Stimulated activated effector memory CD8-positive, alpha-beta T cell treated with anti-CD3 and anti-CD28 coated beads, Interleukin-12 subunit alpha, Interleukin-12 subunit beta, amount 100 ng/mL, for 72 hours (primary cell): ENCODE measurements around the gene DPP4.
"Not testable (repeated sequence)": the region's sequence is repeated elsewhere in the genome, so short reads cannot be mapped to it uniquely, and the experiment has no call there.

ENCODE experiments used
- ATAC-seq: fragments of 150-1000 bp; cut with Tn5 transposase; 2 replicates; pipeline ENCODE4 v1.10.0; 2021
- DNase-seq, 2 donors: peaks; one replicate each; pipeline ENCODE4 v3.0.0; 2021 to 2022; ENCODE audit warnings: low spot score in 2 of 2
- H3K27ac Mint-ChIP-seq: one replicate; pipeline ENCODE4 v1.8.0; 2022; ENCODE audit warnings: mild to moderate bottlenecking, mixed read lengths
- H3K36me3 Mint-ChIP-seq: one replicate; pipeline ENCODE4 v1.8.0; 2022; ENCODE audit warnings: mild to moderate bottlenecking, mixed read lengths
- H3K4me1 Mint-ChIP-seq: one replicate; pipeline ENCODE4 v1.8.0; 2022; ENCODE audit warnings: mixed read lengths
- H3K4me3 Mint-ChIP-seq: one replicate; pipeline ENCODE4 v1.8.0; 2022; ENCODE audit warnings: mild to moderate bottlenecking, mixed read lengths
- H3K9me3 Mint-ChIP-seq: one replicate; pipeline ENCODE4 v1.8.0; 2022; ENCODE audit warnings: mixed read lengths

DPP4 gene

GRCh38 chr2:161961061-161961460 is 113.0 kb downstream of the DPP4 start:
- peaks cover 69% of the 10 kb centered on the region for H3K36me3 Mint-ChIP-seq
- peak overlapping the region; percentile 4 for H3K27ac Mint-ChIP-seq
- H3K9me3 Mint-ChIP-seq = peaks cover 2% of the 10 kb centered on the region
- peaks cover 40% of the 10 kb centered on the region for H3K4me1 Mint-ChIP-seq
- DNase-seq = no peak
- no peak for ATAC-seq
- no peak overlapping the region for H3K4me3 Mint-ChIP-seq

- Mint-ChIP-seq H3K27ac (peak overlapping the region; percentile 89), H3K36me3 (peaks cover 71% of the 10 kb centered on the region), H3K4me1 (peaks cover 66% of the 10 kb centered on the region), H3K9me3 (peaks cover 2% of the 10 kb centered on the region), H3K4me3 (peak overlapping the region; percentile 53)
- ATAC-seq (peak; percentile 56), DNase-seq (no peak)
These were observed 117.3 kb downstream of the DPP4 start for GRCh38 chr2:161956738-161957137.

- peak overlapping the region; percentile 89 for H3K27ac Mint-ChIP-seq
- H3K4me1 Mint-ChIP-seq = peaks cover 66% of the 10 kb centered on the region
These were observed 118.8 kb downstream of the DPP4 start for GRCh38 chr2:161955211-161955610.

GRCh38 chr2:161954103-161954502 is 119.9 kb downstream of the DPP4 start:
- Mint-ChIP-seq H3K27ac (peak overlapping the region; percentile 89), H3K4me3 (peak overlapping the region; percentile 23), H3K9me3 (no peaks in the 10 kb centered on the region), H3K4me1 (peaks cover 59% of the 10 kb centered on the region), H3K36me3 (peaks cover 67% of the 10 kb centered on the region)
- ATAC-seq (no peak), DNase-seq (no peak)

More at GRCh38 chr2:161955211-161955610, 118.8 kb downstream of the DPP4 start:
- peak overlapping the region; percentile 23 for H3K4me3 Mint-ChIP-seq
- H3K9me3 Mint-ChIP-seq = no peaks in the 10 kb centered on the region
- no peak for DNase-seq
- ATAC-seq = no peak
- peaks cover 68% of the 10 kb centered on the region for H3K36me3 Mint-ChIP-seq

DNA sequence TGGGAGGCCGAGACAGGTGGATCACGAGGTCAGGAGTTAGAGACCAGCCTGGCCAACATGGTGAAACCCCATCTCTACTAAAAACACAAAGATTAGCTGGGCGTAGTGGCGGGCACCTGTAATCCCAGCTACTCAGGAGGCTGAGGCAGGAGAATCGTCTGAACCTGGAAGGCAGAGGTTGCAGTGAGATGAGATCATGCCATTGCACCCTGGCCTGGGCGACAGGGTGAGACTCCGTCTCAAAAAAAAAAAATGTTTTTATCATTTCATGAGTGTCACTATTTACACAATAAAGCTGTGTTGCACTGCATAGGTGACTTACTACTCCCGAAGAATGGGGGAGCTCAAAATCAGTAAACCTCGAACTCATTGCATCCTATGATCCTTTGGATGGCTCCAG is 120.6 kb downstream of the DPP4 start:
- DNase-seq, H3K9me3 Mint-ChIP-seq, ATAC-seq: not testable (repeated sequence)
- peaks cover 51% of the 10 kb centered on the region for H3K4me1 Mint-ChIP-seq
- H3K36me3 Mint-ChIP-seq = peaks cover 61% of the 10 kb centered on the region
- H3K27ac Mint-ChIP-seq = peak overlapping the region; percentile 89
- H3K4me3 Mint-ChIP-seq = peak overlapping the region; percentile 23

GRCh38 chr2:161952783-161953191 is 121.2 kb downstream of the DPP4 start:
- Mint-ChIP-seq H3K4me3 (peak overlapping the region; percentile 23), H3K27ac (peak overlapping the region; percentile 89), H3K9me3 (no peaks in the 10 kb centered on the region), H3K4me1 (peaks cover 52% of the 10 kb centered on the region), H3K36me3 (peaks cover 63% of the 10 kb centered on the region)
- DNase-seq = no peak
- peak; percentile 90 for ATAC-seq

GRCh38 chr2:161947836-161948235 is 126.2 kb downstream of the DPP4 start:
- Mint-ChIP-seq H3K36me3 (peaks cover 52% of the 10 kb centered on the region), H3K9me3 (no peaks in the 10 kb centered on the region), H3K27ac (peak overlapping the region; percentile 78), H3K4me1 (peaks cover 19% of the 10 kb centered on the region), H3K4me3 (peak overlapping the region; percentile 52)
- ATAC-seq (peak; percentile 29), DNase-seq (no peak)

- Mint-ChIP-seq H3K9me3 (no peaks in the 10 kb centered on the region), H3K36me3 (peaks cover 48% of the 10 kb centered on the region), H3K27ac (peak overlapping the region; percentile 78), H3K4me1 (peaks cover 15% of the 10 kb centered on the region), H3K4me3 (peak overlapping the region; percentile 52)
- DNase-seq = no peak
- no peak for ATAC-seq
These were observed 126.6 kb downstream of the DPP4 start for GRCh38 chr2:161947406-161947805.

DNA sequence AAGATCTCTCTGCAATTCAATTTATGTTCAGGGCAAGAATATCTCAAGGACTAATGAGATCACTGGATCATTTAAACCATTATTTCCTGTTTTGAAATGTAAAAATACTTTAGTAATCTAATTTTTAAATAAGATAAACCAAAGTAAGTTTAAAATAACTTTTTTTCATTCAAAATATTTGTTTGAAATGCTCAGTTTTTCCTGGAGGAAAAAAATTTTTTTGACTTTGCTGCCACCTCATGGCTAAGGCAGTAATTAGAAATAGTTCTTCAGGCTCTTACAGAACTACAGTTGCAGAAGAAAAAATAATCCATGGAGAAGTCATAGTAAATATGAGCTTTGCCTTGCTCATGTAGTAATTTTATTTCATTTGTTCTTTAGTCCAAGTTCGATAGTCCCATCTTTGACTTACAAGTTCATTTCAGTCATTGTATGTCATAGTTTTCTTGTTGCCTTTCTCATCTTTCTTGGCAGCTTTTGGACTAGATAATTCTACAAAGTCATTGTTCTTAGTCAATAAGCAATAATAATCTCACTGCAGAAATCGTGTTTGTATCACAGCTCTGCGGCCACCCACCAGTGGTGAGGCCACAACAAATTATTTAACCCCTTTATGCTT is 127.4 kb downstream of the DPP4 start:
- H3K27ac Mint-ChIP-seq = peak overlapping the region; percentile 29
- ATAC-seq (no peak), DNase-seq (no peak)
- peaks cover 46% of the 10 kb centered on the region for H3K36me3 Mint-ChIP-seq
- H3K9me3 Mint-ChIP-seq = no peaks in the 10 kb centered on the region
- H3K4me3 Mint-ChIP-seq = no peak overlapping the region
- peaks cover 9% of the 10 kb centered on the region for H3K4me1 Mint-ChIP-seq

DNA sequence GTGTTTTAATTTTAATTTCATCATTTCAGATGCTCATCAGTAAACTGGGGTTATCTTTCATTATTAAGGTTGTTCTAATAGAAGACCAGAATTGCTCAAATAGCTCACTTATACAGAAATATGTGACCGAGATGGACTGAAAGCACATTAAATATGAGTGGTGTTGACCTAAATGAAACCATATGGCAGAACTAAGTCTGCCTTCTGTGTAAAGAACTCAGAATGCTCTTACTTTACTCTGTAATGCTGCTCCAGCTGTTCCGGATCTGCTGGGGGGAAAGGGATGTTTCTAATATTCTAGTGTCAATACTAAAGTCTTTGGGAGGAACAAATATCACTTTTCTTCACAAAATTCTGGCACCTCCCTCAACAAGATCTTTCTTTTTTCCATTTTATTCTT is 131.0 kb downstream of the DPP4 start:
- H3K4me1 Mint-ChIP-seq = peaks cover 8% of the 10 kb centered on the region
- peak overlapping the region; percentile 6 for H3K27ac Mint-ChIP-seq
- ATAC-seq = no peak
- H3K36me3 Mint-ChIP-seq = peaks cover 26% of the 10 kb centered on the region
- no peak overlapping the region for H3K4me3 Mint-ChIP-seq
- no peaks in the 10 kb centered on the region for H3K9me3 Mint-ChIP-seq
- DNase-seq = no peak
